SK-N-SH treated with all-trans-retinoic acid at 6 μM for 48 hours (cell line): ENCODE results near the gene GGT7.
"Not testable (repeated sequence)": the region's sequence is repeated elsewhere in the genome, so short reads cannot be mapped to it uniquely, and the experiment has no call there.

Experiments used
- ATAC-seq: fragments of 200-7000 bp; cut with Tn5 transposase; 3 replicates; pipeline ENCODE4 v1.9.1; 2020; ENCODE audit warnings: mild to moderate bottlenecking, moderate library complexity
- BACH2 ChIP-seq: fragments of 250-450 bp; sonication (Bioruptor Pico); IDR thresholded peaks from 2 replicates; pipeline ENCODE4 v1.9.0; 2021; ENCODE audit warnings: mild to moderate bottlenecking, borderline replicate concordance
- CREB5 ChIP-seq: fragments of 250-450 bp; sonication (Bioruptor Pico); IDR thresholded peaks from 2 replicates; pipeline ENCODE4 v1.5.1; 2020; ENCODE audit warnings: low read depth, mild to moderate bottlenecking, moderate library complexity
- CSRNP3 ChIP-seq: fragments of 250-450 bp; sonication (Bioruptor Pico); IDR thresholded peaks from 2 replicates; pipeline ENCODE4 v1.5.1; 2021; ENCODE audit warnings: mild to moderate bottlenecking, moderate library complexity
- ESRRG ChIP-seq: fragments of 250-450 bp; sonication (Bioruptor Pico); IDR thresholded peaks from 2 replicates; pipeline ENCODE4 v1.6.1; 2021; ENCODE audit warnings: mild to moderate bottlenecking
- OSR1 ChIP-seq: fragments of 250-450 bp; sonication (Bioruptor Pico); IDR thresholded peaks from 2 replicates; pipeline ENCODE4 v1.8.0; 2022; ENCODE audit warnings: moderate library complexity, mild to moderate bottlenecking, inconsistent platforms
- PATZ1 ChIP-seq: fragments of 250-450 bp; sonication (Bioruptor Pico); IDR thresholded peaks from 2 replicates; pipeline ENCODE4 v1.8.0; 2020; ENCODE audit warnings: mild to moderate bottlenecking, moderate library complexity, borderline replicate concordance
- POU6F1 ChIP-seq: fragments of 250-450 bp; sonication (Bioruptor Pico); IDR thresholded peaks from 2 replicates; pipeline ENCODE4 v1.8.0; 2021; ENCODE audit warnings: low read depth, mild to moderate bottlenecking, moderate library complexity, borderline replicate concordance
- RARB ChIP-seq: fragments of 250-450 bp; sonication (Bioruptor Pico); IDR thresholded peaks from 2 replicates; pipeline ENCODE4 v1.8.0; 2021; ENCODE audit warnings: mild to moderate bottlenecking, moderate library complexity
- SNAI2 ChIP-seq: fragments of 250-450 bp; sonication (Bioruptor Pico); IDR thresholded peaks from 2 replicates; pipeline ENCODE4 v1.5.0; 2020; ENCODE audit warnings: mild to moderate bottlenecking, moderate library complexity
- TSHZ2 ChIP-seq: fragments of 250-450 bp; sonication (Bioruptor Pico); IDR thresholded peaks from 2 replicates; pipeline ENCODE4 v1.5.0; 2020; ENCODE audit warnings: mild to moderate bottlenecking, moderate library complexity
- ZC3H10 ChIP-seq: fragments of 250-450 bp; sonication (Bioruptor Pico); IDR thresholded peaks from 2 replicates; pipeline ENCODE4 v1.5.1; 2021; ENCODE audit warnings: mild to moderate bottlenecking, moderate library complexity
- ZFP3 ChIP-seq: fragments of 250-450 bp; sonication (Bioruptor Pico); IDR thresholded peaks from 2 replicates; pipeline ENCODE4 v1.5.0; 2020; ENCODE audit warnings: mild to moderate bottlenecking, moderate library complexity
- ZNF565 ChIP-seq: fragments of 450-650 bp; formaldehyde crosslinking; conservative IDR thresholded peaks from 2 replicates; pipeline ENCODE4 v1.5.0; 2020; ENCODE audit warnings: low read depth, mild to moderate bottlenecking, moderate library complexity
- ZNF70 ChIP-seq: fragments of 450-650 bp; formaldehyde crosslinking; IDR thresholded peaks from 2 replicates; pipeline ENCODE4 v1.5.0; 2020; ENCODE audit warnings: mild to moderate bottlenecking, moderate library complexity
- ZNF8 ChIP-seq: fragments of 450-650 bp; formaldehyde crosslinking; IDR thresholded peaks from 2 replicates; pipeline ENCODE4 v1.5.0; 2020; ENCODE audit warnings: mild to moderate bottlenecking, moderate library complexity

Gene GGT7

GRCh38 chr20:34883087-34883688, 10.5 kb upstream of the GGT7 start:
- TF ChIP-seq POU6F1 (CRISPR knock-in tag), result no peak
- TF ChIP-seq PATZ1 (CRISPR knock-in tag), result no peak
- TF ChIP-seq OSR1, result no peak
- TF ChIP-seq CSRNP3 (CRISPR knock-in tag), result no peak
- no peak for TF ChIP-seq TSHZ2 (CRISPR knock-in tag)
- no peak for TF ChIP-seq CREB5 (CRISPR knock-in tag)
- no peak for TF ChIP-seq RARB (CRISPR knock-in tag)
- no peak for TF ChIP-seq ZNF8 (CRISPR knock-in tag)
- TF ChIP-seq ESRRG (CRISPR knock-in tag), result no peak
- no peak for TF ChIP-seq ZC3H10 (CRISPR knock-in tag)
- no peak for ATAC-seq

GRCh38 chr20:34881689-34882088, 9.0 kb upstream of the GGT7 start:
- no peak for ATAC-seq
- TF ChIP-seq BACH2 (CRISPR knock-in tag) (no peak), PATZ1 (CRISPR knock-in tag) (no peak), CSRNP3 (CRISPR knock-in tag) (no peak), ZFP3 (no peak), ZNF565 (no peak), SNAI2 (no peak), TSHZ2 (CRISPR knock-in tag) (no peak), ZNF70 (CRISPR knock-in tag) (no peak)

- not testable (repeated sequence) for ATAC-seq
Observed at GRCh38 chr20:34880971-34881370, 8.3 kb upstream of the GGT7 start.
